Activated CD8-positive, alpha-beta T cell treated with anti-CD3 and anti-CD28 coated beads for 36 hours (primary cell): Measurements from ENCODE around the gene DOHH. TPM values are rescaled to one million over a fixed set of nuclear protein-coding genes. Genes with fewer than 3 reads are reported as not detected.

ENCODE experiments used
- ATAC-seq: fragments of 200-7000 bp; cut with Tn5 transposase; one replicate; pipeline ENCODE4 v1.10.0; 2021; ENCODE audit warnings: mild to moderate bottlenecking, moderate library complexity
- CTCF ChIA-PET: fragments of 350-600 bp; sonication (Branson Sonifier 250); formaldehyde crosslinking; loops from one replicate; lab custom pipeline; 2021; ENCODE audit warnings: antibody characterized with exemption; lab: Charles Lee
- POLR2A ChIA-PET: fragments of 350-600 bp; sonication (Branson Sonifier 250); formaldehyde crosslinking; loops from one replicate; lab custom pipeline; 2021; ENCODE audit warnings: antibody characterized with exemption; lab: Charles Lee
- DNase-seq: peaks from one replicate; pipeline ENCODE4 v3.0.0-alpha.2; 2020
- H3K27ac Mint-ChIP-seq: one replicate; pipeline ENCODE4 v1.8.0; 2021; ENCODE audit warnings: mild to moderate bottlenecking, mixed read lengths
- H3K27me3 Mint-ChIP-seq: one replicate; pipeline ENCODE4 v1.8.0; 2021; ENCODE audit warnings: mixed read lengths
- H3K36me3 Mint-ChIP-seq: one replicate; pipeline ENCODE4 v1.8.0; 2021; ENCODE audit warnings: low read depth, mixed read lengths
- H3K4me1 Mint-ChIP-seq: one replicate; pipeline ENCODE4 v1.8.0; 2021; ENCODE audit warnings: low read depth, mixed read lengths
- H3K4me3 Mint-ChIP-seq: one replicate; pipeline ENCODE4 v1.8.0; 2021; ENCODE audit warnings: mild to moderate bottlenecking, moderate library complexity, mixed read lengths
- H3K9me3 Mint-ChIP-seq: one replicate; pipeline ENCODE4 v1.8.0; 2021; ENCODE audit warnings: mixed read lengths
- CTCF ChIP-seq: fragments of 200-600 bp; IDR thresholded peaks from one replicate; pipeline ENCODE4 v1.8.0; 2022; ENCODE audit warnings: antibody characterized with exemption, mild to moderate bottlenecking
- intact Hi-C: fragments of 100-400 bp; cut with micrococcal nuclease; formaldehyde crosslinking; loops from one replicate; pipeline ENCODE4 v1.10.0; 2022
- total RNA-seq, 2 experiments: library from RNA; stranded (reverse); gene quantifications; one replicate each; pipeline ENCODE4 v1.2.3, GENCODE V29; 2021

DOHH gene
- total RNA-seq, 2 experiments from 2014 or later, result 15.7 to 17.0 TPM

- Mint-ChIP-seq H3K4me1 (peaks cover 59% of the 10 kb centered on the region), H3K27ac (no peak overlapping the region), H3K27me3 (no peaks in the 10 kb centered on the region), H3K36me3 (peaks cover 3% of the 10 kb centered on the region), H3K4me3 (no peak overlapping the region), H3K9me3 (no peaks in the 10 kb centered on the region)
- ATAC-seq, result no peak
- intact Hi-C loops, result no loop called here
- no peak for DNase-seq
- POLR2A ChIA-PET, result interaction anchor here (0.7 to 1.0 kb wide), 2 partner anchors 9 to 468 kb away, joined by 3 read pairs; no protein-coding TSS in a partner anchor
- CTCF ChIA-PET, result interaction anchor here (2.1 kb wide), 1 partner anchor 32 kb away, joined by 5 read pairs; no protein-coding TSS in a partner anchor
- no peak for TF ChIP-seq CTCF
Measured at GRCh38 chr19:3513229-3514140, 13.0 kb upstream of the DOHH start.

DNA sequence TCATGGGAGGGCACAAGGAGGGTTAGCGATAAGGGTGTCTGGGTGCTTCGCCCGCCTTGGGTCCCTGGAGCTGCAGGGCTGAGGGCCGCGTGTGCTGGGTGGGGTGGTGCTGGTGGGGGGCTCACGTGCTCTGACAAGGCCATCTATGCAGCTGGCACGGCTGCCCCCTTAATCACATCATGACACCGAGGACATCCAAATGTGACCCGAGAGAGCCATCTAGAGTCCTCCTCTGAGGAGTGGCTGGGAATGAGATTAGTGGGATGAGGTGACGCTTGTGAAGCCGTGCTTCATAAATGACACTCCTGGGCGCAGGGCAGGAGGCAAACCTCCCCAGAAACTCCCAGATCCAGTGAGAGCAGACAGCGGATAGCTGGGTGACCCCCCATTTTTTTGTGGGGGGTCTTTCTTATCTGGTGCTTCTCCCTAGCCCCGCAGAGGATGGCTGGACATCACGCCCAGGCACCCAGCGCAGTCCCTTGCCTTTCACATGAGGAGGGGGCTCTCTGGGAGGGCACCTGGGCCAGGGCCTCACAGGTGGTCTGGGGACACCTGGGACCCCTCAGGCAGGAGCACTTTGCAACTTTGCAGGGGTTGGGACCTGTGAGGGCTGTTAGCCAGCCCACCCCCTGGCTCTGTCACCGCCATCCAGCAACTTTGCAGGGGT is 12.2 kb upstream of the DOHH start:
- peaks cover 5% of the 10 kb centered on the region for H3K36me3 Mint-ChIP-seq
- no peaks in the 10 kb centered on the region for H3K27me3 Mint-ChIP-seq
- H3K9me3 Mint-ChIP-seq, result no peaks in the 10 kb centered on the region
- ChIA-PET POLR2A (interaction anchor here (1.0 kb wide), 2 partner anchors 10 to 12 kb away, joined by 3 read pairs; partner anchors contain the start of gene DOHH), CTCF (interaction anchor here (2.1 kb wide), 1 partner anchor 32 kb away, joined by 5 read pairs; no protein-coding TSS in a partner anchor)
- intact Hi-C loops, result no loop called here
- ATAC-seq, result no peak
- no peak for TF ChIP-seq CTCF
- no peak overlapping the region for H3K27ac Mint-ChIP-seq
- peaks cover 57% of the 10 kb centered on the region for H3K4me1 Mint-ChIP-seq
- H3K4me3 Mint-ChIP-seq, result no peak overlapping the region
- no peak for DNase-seq

DNA sequence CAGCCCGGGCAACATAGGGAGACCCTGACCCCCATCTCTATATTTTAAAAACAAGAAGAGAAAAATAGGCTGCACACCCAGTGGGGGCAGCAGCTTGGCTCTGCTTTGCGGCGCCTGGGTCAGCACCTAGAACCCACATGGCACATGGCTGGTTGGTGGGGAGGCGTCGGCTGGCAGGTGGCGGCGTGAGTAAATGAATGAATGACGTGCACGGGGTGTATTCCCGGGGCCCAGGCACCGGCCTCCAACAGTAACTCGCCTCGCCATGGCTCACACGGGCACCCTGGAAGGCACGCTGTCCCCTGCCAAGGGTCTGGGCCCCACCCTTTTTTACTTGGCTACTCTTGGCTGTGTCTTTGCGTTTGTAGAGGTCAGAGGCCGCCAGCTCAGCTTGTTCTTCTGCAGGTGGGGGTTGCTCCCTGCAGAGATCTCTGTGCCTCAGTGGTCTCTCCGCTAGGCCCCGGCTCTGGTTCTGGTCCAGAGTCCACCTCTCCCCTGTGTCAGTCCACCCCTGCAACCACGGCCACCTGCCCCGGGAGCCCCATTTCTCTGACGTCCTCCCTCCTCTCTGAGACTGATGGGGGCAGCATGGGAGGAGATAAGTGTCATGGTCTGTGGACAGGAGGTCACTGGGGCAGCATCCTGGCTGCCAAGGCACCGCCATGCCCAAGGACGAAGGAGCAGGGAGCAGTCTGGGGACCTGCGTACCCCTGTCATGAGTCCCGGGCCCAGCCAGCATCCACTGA is 11.2 kb upstream of the DOHH start:
- Mint-ChIP-seq H3K27ac (no peak overlapping the region), H3K9me3 (no peaks in the 10 kb centered on the region), H3K27me3 (no peaks in the 10 kb centered on the region), H3K4me3 (no peak overlapping the region), H3K4me1 (peaks cover 61% of the 10 kb centered on the region), H3K36me3 (peaks cover 13% of the 10 kb centered on the region)
- ATAC-seq (no peak), DNase-seq (no peak)
- POLR2A ChIA-PET, result interaction anchor here (0.7 to 1.0 kb wide), 2 partner anchors 11 to 21 kb away, joined by 3 read pairs; partner anchors contain the start of gene DOHH
- CTCF ChIA-PET, result interaction anchor here (2.1 kb wide), 1 partner anchor 33 kb away, joined by 5 read pairs; no protein-coding TSS in a partner anchor
- intact Hi-C loops, result no loop called here
- no peak for TF ChIP-seq CTCF

GRCh38 chr19:3510727-3511126 is 10.3 kb upstream of the DOHH start:
- Mint-ChIP-seq H3K36me3 (peaks cover 14% of the 10 kb centered on the region), H3K27ac (no peak overlapping the region), H3K4me1 (peaks cover 53% of the 10 kb centered on the region), H3K9me3 (no peaks in the 10 kb centered on the region), H3K27me3 (no peaks in the 10 kb centered on the region), H3K4me3 (no peak overlapping the region)
- ATAC-seq (no peak), DNase-seq (no peak)
- POLR2A ChIA-PET, result interaction anchor here (0.7 kb wide), 1 partner anchor 22 kb away, joined by 3 read pairs; no protein-coding TSS in a partner anchor
- CTCF ChIA-PET, result no interaction called here
- TF ChIP-seq CTCF, result no peak
- intact Hi-C loops, result no loop called here
